SU-DHL-6 (cell line): Measurements from ENCODE around the gene ZBTB37.

ENCODE experiments used
- H2AFZ ChIP-seq: fragments of 200-600 bp; sonication (generic); 2 replicates; pipeline ENCODE4 v1.6.1; 2014; ENCODE audit warnings: low read depth, mild to moderate bottlenecking, moderate library complexity, mixed read lengths, antibody characterized with exemption, low read length; ENCODE audit not compliant: severe bottlenecking
- H3F3A ChIP-seq: fragments of 200-600 bp; shearing (Covaris generic); 2 replicates; pipeline ENCODE4 v1.6.0; 2016; ENCODE audit warnings: antibody characterized with exemption, mild to moderate bottlenecking; ENCODE audit not compliant: insufficient read depth
- H3K27ac ChIP-seq: fragments of 200-600 bp; sonication (generic); 2 replicates; pipeline ENCODE4 v1.5.1; 2016; ENCODE audit warnings: low read depth, mild to moderate bottlenecking, low read length, moderate library complexity, mixed read lengths
- H3K27me3 ChIP-seq: fragments of 200-600 bp; sonication (generic), shearing (Covaris generic); 2 replicates; pipeline ENCODE4 v1.6.0; 2014; ENCODE audit warnings: mild to moderate bottlenecking, low read length
- H3K36me3 ChIP-seq: fragments of 200-600 bp; sonication (generic); 2 replicates; pipeline ENCODE4 v1.6.1; 2014; ENCODE audit warnings: mild to moderate bottlenecking, low read length, mixed read lengths
- H3K4me2 ChIP-seq: fragments of 300-600, 200-600 bp; shearing (Covaris generic), sonication (generic); 2 replicates; pipeline ENCODE4 v1.6.0; 2014; ENCODE audit warnings: low read length, low read depth, mild to moderate bottlenecking; ENCODE audit not compliant: poor library complexity, severe bottlenecking
- H3K4me3 ChIP-seq: fragments of 200-600 bp; sonication (generic); 2 replicates; pipeline ENCODE4 v1.5.1; 2014; ENCODE audit warnings: antibody characterized with exemption, low read length, mild to moderate bottlenecking, mixed read lengths; ENCODE audit not compliant: insufficient read depth, poor library complexity, severe bottlenecking
- H3K79me2 ChIP-seq: fragments of 200-600 bp; sonication (generic); 2 replicates; pipeline ENCODE4 v1.6.1; 2014; ENCODE audit warnings: mild to moderate bottlenecking, low read length, moderate library complexity; ENCODE audit not compliant: insufficient read depth
- H3K9ac ChIP-seq: fragments of 200-600 bp; sonication (generic); 2 replicates; pipeline ENCODE4 v1.7.0; 2014; ENCODE audit warnings: mild to moderate bottlenecking, low read length
- H3K9me2 ChIP-seq: fragments of 200-600 bp; sonication (generic); replicated peaks from 2 replicates; pipeline ENCODE4 v1.6.1; 2014; ENCODE audit warnings: low read length; ENCODE audit not compliant: insufficient read depth
- H3K9me3 ChIP-seq: fragments of 200-600 bp; sonication (generic); 2 replicates; pipeline ENCODE4 v1.6.1; 2014; ENCODE audit warnings: low read length, mixed read lengths; ENCODE audit not compliant: insufficient read depth
- H4K20me1 ChIP-seq: fragments of 200-600 bp; sonication (generic); 2 replicates; pipeline ENCODE4 v1.6.1; 2014; ENCODE audit warnings: low read depth, mild to moderate bottlenecking, antibody characterized with exemption, low read length, moderate library complexity, mixed read lengths
- EZH2phosphoT487 ChIP-seq: fragments of 200-600 bp; sonication (generic), shearing (Covaris generic); conservative IDR thresholded peaks from 2 replicates; pipeline ENCODE4 v1.6.1; 2018; ENCODE audit warnings: mild to moderate bottlenecking, antibody characterized with exemption, low read length, moderate library complexity, mixed read lengths
- TF ChIP-seq, protein P1 (sequence below): fragments of 200-600 bp; sonication (generic); IDR thresholded peaks from one replicate; pipeline ENCODE4 v1.5.1; 2017; ENCODE audit warnings: antibody characterized with exemption, mild to moderate bottlenecking, low read length, moderate library complexity; ENCODE audit not compliant: insufficient read depth, poor library complexity, severe bottlenecking

ZBTB37 gene

DNA sequence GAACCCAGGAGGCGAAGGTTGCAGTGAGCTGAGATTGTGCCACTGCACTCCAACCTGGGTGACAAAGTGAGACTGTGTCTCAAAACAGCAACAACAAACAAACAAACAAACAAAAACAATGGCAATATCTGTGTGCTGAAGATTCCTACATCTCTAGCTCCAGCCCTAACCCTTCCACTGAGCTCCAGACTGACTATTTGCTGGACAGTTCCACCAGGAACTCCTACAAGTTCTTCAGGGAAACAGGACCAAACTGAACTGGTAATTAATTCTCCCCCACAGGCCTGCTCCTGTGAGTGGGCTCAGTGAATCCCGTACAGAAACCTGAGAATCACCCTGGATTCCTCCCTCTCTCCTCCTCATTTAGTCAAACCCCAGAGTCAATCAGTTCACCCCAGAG, 47.4 kb downstream of the ZBTB37 start:
- H3K4me3 ChIP-seq: no peak overlapping the region
- H3K9ac ChIP-seq: no peak overlapping the region
- no peak overlapping the region for H3K4me2 ChIP-seq
- H3K36me3 ChIP-seq: no peaks in the 10 kb centered on the region
- no peak overlapping the region for H3K27ac ChIP-seq
- no peak overlapping the region for H2AFZ ChIP-seq
- no peaks in the 10 kb centered on the region for H4K20me1 ChIP-seq
- H3K27me3 ChIP-seq: no peaks in the 10 kb centered on the region
- H3K9me3 ChIP-seq: no peaks in the 10 kb centered on the region
- no peaks in the 10 kb centered on the region for H3K79me2 ChIP-seq
- H3F3A ChIP-seq: no peaks in the 10 kb centered on the region
- TF ChIP-seq EZH2phosphoT487: no peak
- TF ChIP-seq, protein P1, sequence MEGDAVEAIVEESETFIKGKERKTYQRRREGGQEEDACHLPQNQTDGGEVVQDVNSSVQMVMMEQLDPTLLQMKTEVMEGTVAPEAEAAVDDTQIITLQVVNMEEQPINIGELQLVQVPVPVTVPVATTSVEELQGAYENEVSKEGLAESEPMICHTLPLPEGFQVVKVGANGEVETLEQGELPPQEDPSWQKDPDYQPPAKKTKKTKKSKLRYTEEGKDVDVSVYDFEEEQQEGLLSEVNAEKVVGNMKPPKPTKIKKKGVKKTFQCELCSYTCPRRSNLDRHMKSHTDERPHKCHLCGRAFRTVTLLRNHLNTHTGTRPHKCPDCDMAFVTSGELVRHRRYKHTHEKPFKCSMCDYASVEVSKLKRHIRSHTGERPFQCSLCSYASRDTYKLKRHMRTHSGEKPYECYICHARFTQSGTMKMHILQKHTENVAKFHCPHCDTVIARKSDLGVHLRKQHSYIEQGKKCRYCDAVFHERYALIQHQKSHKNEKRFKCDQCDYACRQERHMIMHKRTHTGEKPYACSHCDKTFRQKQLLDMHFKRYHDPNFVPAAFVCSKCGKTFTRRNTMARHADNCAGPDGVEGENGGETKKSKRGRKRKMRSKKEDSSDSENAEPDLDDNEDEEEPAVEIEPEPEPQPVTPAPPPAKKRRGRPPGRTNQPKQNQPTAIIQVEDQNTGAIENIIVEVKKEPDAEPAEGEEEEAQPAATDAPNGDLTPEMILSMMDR: no peak
- H3K9me2 ChIP-seq: no peaks in the 10 kb centered on the region

DNA sequence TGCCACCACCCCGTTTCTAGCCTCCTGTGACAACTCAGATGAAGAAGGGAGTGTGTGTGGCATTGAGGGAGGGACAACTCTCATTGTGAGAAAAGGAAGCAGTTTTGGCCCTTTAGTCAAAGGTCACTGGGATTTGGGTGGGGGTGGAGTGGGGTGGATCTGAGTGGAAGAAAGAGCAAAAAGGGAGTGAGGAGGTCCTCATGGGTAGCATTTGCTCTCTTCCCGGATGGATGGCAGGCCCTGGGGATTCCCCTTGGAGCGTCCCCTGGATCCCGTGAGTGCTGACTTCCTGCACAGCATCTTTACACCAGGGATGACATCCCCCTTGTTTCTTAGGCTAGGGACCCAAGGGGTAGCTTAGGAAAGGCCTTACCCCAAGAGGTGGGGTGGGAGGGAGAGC, 48.5 kb downstream of the ZBTB37 start:
- Histone ChIP-seq H3K9ac (no peak overlapping the region), H3K9me3 (no peaks in the 10 kb centered on the region), H3K4me3 (no peak overlapping the region), H2AFZ (no peak overlapping the region), H3K27me3 (no peaks in the 10 kb centered on the region), H3F3A (no peaks in the 10 kb centered on the region), H3K4me2 (no peak overlapping the region), H3K27ac (no peak overlapping the region), H3K79me2 (no peaks in the 10 kb centered on the region), H3K36me3 (no peaks in the 10 kb centered on the region), H4K20me1 (no peaks in the 10 kb centered on the region), H3K9me2 (no peaks in the 10 kb centered on the region)
- TF ChIP-seq EZH2phosphoT487: no peak
- TF ChIP-seq, protein P1: no peak

DNA sequence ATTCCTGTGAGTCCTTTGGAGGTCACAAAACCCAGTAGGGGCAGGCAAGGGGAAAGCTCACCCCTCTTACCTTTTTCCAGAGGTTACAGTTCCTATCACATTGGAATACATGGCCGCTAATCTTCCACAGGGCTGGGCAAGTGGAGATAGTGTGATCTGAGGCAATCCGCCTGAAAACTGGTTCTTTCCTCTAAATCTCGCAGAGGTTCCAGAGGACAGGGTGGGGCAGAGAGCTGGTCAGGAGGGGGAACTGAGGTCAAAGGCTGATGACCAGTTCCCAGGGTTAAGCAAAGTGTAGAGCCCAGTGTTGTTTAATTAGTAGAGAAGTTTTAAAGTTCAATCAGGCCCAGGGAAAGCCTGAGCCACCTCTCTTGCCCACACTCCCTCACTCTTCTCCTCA, 49.0 kb downstream of the ZBTB37 start, which contains the start of gene SERPINC1:
SERPINC1 (minus strand) TSS at position 179 of the 400 bp plus-strand sequence; CDS start at position 111, 68 bp downstream.
- Histone ChIP-seq H3K4me3 (no peak within 1 kb of the TSS), H3K9me3 (no peaks in the 10 kb centered on the region), H3K27ac (no peak within 1 kb of the TSS), H2AFZ (no peak within 1 kb of the TSS), H3K36me3 (no peaks in the 10 kb centered on the region), H4K20me1 (no peaks in the 10 kb centered on the region), H3K4me2 (no peak within 1 kb of the TSS), H3F3A (no peaks in the 10 kb centered on the region), H3K27me3 (no peaks in the 10 kb centered on the region), H3K9ac (no peak within 1 kb of the TSS), H3K79me2 (no peaks in the 10 kb centered on the region), H3K9me2 (no peaks in the 10 kb centered on the region)
- TF ChIP-seq EZH2phosphoT487: no peak
- TF ChIP-seq, protein P1: no peak
